Natural killer cell (primary cell): ENCODE results near the gene TENM4. TPM values are rescaled to one million over a fixed set of nuclear protein-coding genes. Genes with fewer than 3 reads are reported as not detected.
"Not testable (repeated sequence)": the region's sequence is repeated elsewhere in the genome, so short reads cannot be mapped to it uniquely, and the experiment has no call there.

Experiments used
- ATAC-seq, 3 donors: fragments of 150-1000 bp in 2 of 3; fragments of 200-7000 bp in 1 of 3; cut with Tn5 transposase; 1 replicate in 1 of 3; 2 replicates in 2 of 3; pipeline ENCODE4 v1.10.0; 2021; ENCODE audit warnings: mild to moderate bottlenecking in 2 of 3, moderate library complexity in 2 of 3
- DNase-seq, 2 donors: peaks; one replicate each; pipeline versions ENCODE4 v3.0.0 to v3.0.0-alpha.2; 2013 to 2021; ENCODE audit warnings: mixed read lengths in 1 of 2
- H3K27ac ChIP-seq: one replicate; pipeline ENCODE4 v1.5.1; 2013; ENCODE audit warnings: mild to moderate bottlenecking, low read length
- H3K27me3 ChIP-seq: one replicate; pipeline ENCODE4 v1.6.1; 2013; ENCODE audit warnings: low read length; ENCODE audit not compliant: control insufficient read depth, insufficient read depth
- H3K36me3 ChIP-seq: one replicate; pipeline ENCODE4 v1.6.1; 2013; ENCODE audit warnings: low read length; ENCODE audit not compliant: control insufficient read depth, insufficient read depth
- H3K4me1 ChIP-seq: one replicate; pipeline ENCODE4 v1.6.1; 2013; ENCODE audit warnings: low read length; ENCODE audit not compliant: control insufficient read depth, insufficient read depth
- H3K4me3 ChIP-seq: one replicate; pipeline ENCODE4 v1.5.1; 2013; ENCODE audit warnings: low read length
- H3K9me3 ChIP-seq: one replicate; pipeline ENCODE4 v1.6.1; 2013; ENCODE audit warnings: low read length; ENCODE audit not compliant: control insufficient read depth, insufficient read depth
- H3K27ac Mint-ChIP-seq, 2 donors: one replicate each; pipeline ENCODE4 v1.8.0; 2022; ENCODE audit warnings: mild to moderate bottlenecking in 2 of 2, mixed read lengths in 2 of 2, moderate library complexity in 1 of 2
- H3K27me3 Mint-ChIP-seq, 2 donors: one replicate each; pipeline ENCODE4 v1.8.0; 2022; ENCODE audit warnings: low read depth in 2 of 2, mixed read lengths in 2 of 2
- H3K36me3 Mint-ChIP-seq: one replicate; pipeline ENCODE4 v1.8.0; 2022; ENCODE audit warnings: mixed read lengths
- H3K4me1 Mint-ChIP-seq, 2 donors: one replicate each; pipeline ENCODE4 v1.8.0; 2022; ENCODE audit warnings: mixed read lengths in 2 of 2
- H3K4me3 Mint-ChIP-seq: one replicate; pipeline ENCODE4 v1.8.0; 2022; ENCODE audit warnings: mild to moderate bottlenecking, moderate library complexity, mixed read lengths
- H3K9me3 Mint-ChIP-seq, 2 donors: one replicate each; pipeline ENCODE4 v1.8.0; 2022; ENCODE audit warnings: mixed read lengths in 2 of 2
- CTCF ChIP-seq: fragments of 200-600 bp; IDR thresholded peaks from one replicate; pipeline ENCODE4 v1.8.0; 2022; ENCODE audit warnings: antibody characterized with exemption
- WGBS: methylation state at CpG from one replicate; pipeline ENCODE4 v1.1.7; 2013; ENCODE audit warnings: missing lambda C conversion rate; ENCODE audit not compliant: insufficient coverage; 5-methylcytosine and 5-hydroxymethylcytosine counted together
- intact Hi-C: fragments of 100-400 bp; cut with micrococcal nuclease; formaldehyde crosslinking; loops from one replicate; pipeline ENCODE4 v1.14.2; 2022
- total RNA-seq, 4 donors: library from RNA; stranded (reverse); fragments of 120-200 nt in 1 of 4; gene quantifications; one replicate each; pipeline versions ENCODE4 v1.2.3 to v1.2.4, GENCODE V29; 2013 to 2022

TENM4 gene
- total RNA-seq, 3 donors from 2014 or later (not counting 1 experiment from before 2014, with no cell fraction given), result 0.63 to 0.75 TPM; not detected in 1

- peaks cover 0 to 9% of the 10 kb centered on the region in 2 donors for H3K27me3 Mint-ChIP-seq
- H3K27me3 ChIP-seq, result no peaks in the 10 kb centered on the region
- 76% methylated on average over 2 of the region's 2 CpGs for WGBS
- intact Hi-C loops, result no loop called here
- no peak overlapping the region for H3K4me3 ChIP-seq
- no peaks in the 10 kb centered on the region for H3K4me1 ChIP-seq
- TF ChIP-seq CTCF, result no peak
- H3K4me3 Mint-ChIP-seq, result no peak overlapping the region
- no peaks in the 10 kb centered on the region for H3K9me3 ChIP-seq
- no peak overlapping the region for H3K27ac ChIP-seq
- H3K36me3 ChIP-seq, result no peaks in the 10 kb centered on the region
- peaks cover 10% of the 10 kb centered on the region for H3K36me3 Mint-ChIP-seq
- DNase-seq, result no peak
- H3K4me1 Mint-ChIP-seq, result no peaks in the 10 kb centered on the region
- peaks cover 0 to 6% of the 10 kb centered on the region in 2 donors for H3K9me3 Mint-ChIP-seq
- no peak for ATAC-seq
- H3K27ac Mint-ChIP-seq, result no peak overlapping the region
These were observed 820.7 kb downstream of the TENM4 start for GRCh38 chr11:78620159-78620558.

- Mint-ChIP-seq H3K4me1 (no peaks in the 10 kb centered on the region), H3K4me3 (no peak overlapping the region), H3K27me3 (peaks cover 3 to 30% of the 10 kb centered on the region in 2 donors), H3K27ac (no peak overlapping the region), H3K9me3 (peaks cover 0 to 6% of the 10 kb centered on the region in 2 donors), H3K36me3 (peaks cover 10% of the 10 kb centered on the region)
- WGBS, result no CpG with 5 or more reads among the region's 1 CpG
- Histone ChIP-seq H3K9me3 (no peaks in the 10 kb centered on the region), H3K27ac (no peak overlapping the region), H3K27me3 (no peaks in the 10 kb centered on the region), H3K36me3 (no peaks in the 10 kb centered on the region), H3K4me3 (no peak overlapping the region), H3K4me1 (no peaks in the 10 kb centered on the region)
- ATAC-seq (no peak), DNase-seq (no peak)
- TF ChIP-seq CTCF, result no peak
- intact Hi-C loops, result no loop called here
These were observed 825.1 kb downstream of the TENM4 start for GRCh38 chr11:78615724-78616123.

GRCh38 chr11:78613378-78613813 lies 827.4 kb downstream of the TENM4 start:
- TF ChIP-seq CTCF, result no peak
- Mint-ChIP-seq H3K27ac (no peak overlapping the region), H3K9me3 (no peaks in the 10 kb centered on the region), H3K4me3 (no peak overlapping the region), H3K4me1 (no peaks in the 10 kb centered on the region), H3K27me3 (peaks cover 3 to 22% of the 10 kb centered on the region in 2 donors), H3K36me3 (no peaks in the 10 kb centered on the region)
- Histone ChIP-seq H3K4me1 (no peaks in the 10 kb centered on the region), H3K36me3 (no peaks in the 10 kb centered on the region), H3K27ac (no peak overlapping the region), H3K4me3 (no peak overlapping the region), H3K9me3 (no peaks in the 10 kb centered on the region), H3K27me3 (no peaks in the 10 kb centered on the region)
- no peak for ATAC-seq
- WGBS, result 88% methylated on average over 5 of the region's 5 CpGs
- no peak for DNase-seq
- intact Hi-C loops, result no loop called here

- DNase-seq, result no peak
- Histone ChIP-seq H3K9me3 (no peaks in the 10 kb centered on the region), H3K4me3 (no peak overlapping the region), H3K27me3 (no peaks in the 10 kb centered on the region), H3K27ac (no peak overlapping the region), H3K36me3 (no peaks in the 10 kb centered on the region), H3K4me1 (no peaks in the 10 kb centered on the region)
- intact Hi-C loops, result no loop called here
- Mint-ChIP-seq H3K4me1 (no peaks in the 10 kb centered on the region), H3K27ac (no peak overlapping the region), H3K9me3 (no peaks in the 10 kb centered on the region), H3K36me3 (no peaks in the 10 kb centered on the region), H3K27me3 (peaks cover 3 to 22% of the 10 kb centered on the region in 2 donors), H3K4me3 (no peak overlapping the region)
- whole genome bisulfite sequencing, result 85% methylated on average over 3 of the region's 4 CpGs
- no peak for TF ChIP-seq CTCF
- ATAC-seq, result no peak
These were observed 828.0 kb downstream of the TENM4 start for GRCh38 chr11:78612721-78613377.

- H3K27me3 Mint-ChIP-seq, result peaks cover 0 to 21% of the 10 kb centered on the region in 2 donors
- H3K9me3 ChIP-seq, H3K4me1 ChIP-seq, DNase-seq, H3K4me3 Mint-ChIP-seq, H3K27ac Mint-ChIP-seq, H3K4me1 Mint-ChIP-seq, H3K36me3 ChIP-seq, H3K27me3 ChIP-seq, H3K4me3 ChIP-seq, H3K27ac ChIP-seq, H3K36me3 Mint-ChIP-seq, ATAC-seq, intact Hi-C loops, H3K9me3 Mint-ChIP-seq: not testable (repeated sequence)
- 94% methylated on average over 5 of the region's 5 CpGs for WGBS
These were observed 831.5 kb downstream of the TENM4 start for GRCh38 chr11:78609321-78609720.
